ENCODE results near the gene IFNLR1.
A peak's percentile ranks its signal among the peaks of the same experiment; 100 is the strongest.

IFNLR1 gene

GRCh38 chr1:24162201-24162600 is 24.9 kb downstream of the IFNLR1 start:
- Histone ChIP-seq H3K9me3 (ENCODE audit: severe bottlenecking) (no peaks in the 10 kb centered on the region), H3K36me3 (peaks cover 24% of the 10 kb centered on the region), H3K27ac (no peak overlapping the region), H3K27me3 (ENCODE audit: insufficient read depth, low read depth, severe bottlenecking) (no peaks in the 10 kb centered on the region), H3K4me3 (ENCODE audit: low read depth, low read length) (no peak overlapping the region)
- peak; percentile 37 for DNase-seq
- TF ChIP-seq CTCF (IDR thresholded peaks at IDR 0.05; ENCODE audit: low read depth, low read length) = no peak

GRCh38 chr1:24161270-24161669 is 25.8 kb downstream of the IFNLR1 start:
- Histone ChIP-seq H3K36me3 (peaks cover 26% of the 10 kb centered on the region), H3K9me3 (ENCODE audit: severe bottlenecking) (no peaks in the 10 kb centered on the region), H3K4me3 (ENCODE audit: low read depth, low read length) (no peak overlapping the region), H3K27me3 (ENCODE audit: insufficient read depth, low read depth, severe bottlenecking) (no peaks in the 10 kb centered on the region), H3K27ac (no peak overlapping the region)
- TF ChIP-seq CTCF (IDR thresholded peaks at IDR 0.05; ENCODE audit: low read depth, low read length) = no peak
- DNase-seq = no peak

- Histone ChIP-seq H3K4me3 (ENCODE audit: low read depth, low read length) (no peak overlapping the region), H3K36me3 (peaks cover 22% of the 10 kb centered on the region), H3K9me3 (ENCODE audit: severe bottlenecking) (no peaks in the 10 kb centered on the region), H3K27ac (no peak overlapping the region), H3K27me3 (ENCODE audit: insufficient read depth, low read depth, severe bottlenecking) (no peaks in the 10 kb centered on the region)
- no peak for DNase-seq
- TF ChIP-seq CTCF (IDR thresholded peaks at IDR 0.05; ENCODE audit: low read depth, low read length) = no peak
These were observed 27.7 kb downstream of the IFNLR1 start for GRCh38 chr1:24159366-24159765.

- Histone ChIP-seq H3K36me3 (peaks cover 22% of the 10 kb centered on the region), H3K4me3 (ENCODE audit: low read depth, low read length) (no peak overlapping the region), H3K27me3 (ENCODE audit: insufficient read depth, low read depth, severe bottlenecking) (no peaks in the 10 kb centered on the region), H3K27ac (no peak overlapping the region), H3K9me3 (ENCODE audit: severe bottlenecking) (no peaks in the 10 kb centered on the region)
- DNase-seq = peak; percentile 62
- TF ChIP-seq CTCF (IDR thresholded peaks at IDR 0.05; ENCODE audit: low read depth, low read length) = peak; percentile 74
These were observed 29.1 kb downstream of the IFNLR1 start for GRCh38 chr1:24157918-24158481.

GRCh38 chr1:24156542-24157260 is 30.4 kb downstream of the IFNLR1 start:
- no peak for TF ChIP-seq CTCF (IDR thresholded peaks at IDR 0.05; ENCODE audit: low read depth, low read length)
- Histone ChIP-seq H3K9me3 (ENCODE audit: severe bottlenecking) (no peaks in the 10 kb centered on the region), H3K4me3 (ENCODE audit: low read depth, low read length) (no peak overlapping the region), H3K36me3 (peaks cover 22% of the 10 kb centered on the region), H3K27me3 (ENCODE audit: insufficient read depth, low read depth, severe bottlenecking) (no peaks in the 10 kb centered on the region), H3K27ac (no peak overlapping the region)
- no peak for DNase-seq

Data from WERI-Rb-1 (cell line).